ENCODE data around the gene MAGI2.

The MAGI2 gene

GRCh38 chr7:78792006-78792405 lies 661.5 kb downstream of the MAGI2 start:
- DNase-seq (ENCODE audit: low read depth, low spot score) = no peak

- DNase-seq (ENCODE audit: low read depth, low spot score) = no peak
Measured at GRCh38 chr7:78788464-78788863, 665.0 kb downstream of the MAGI2 start.

GRCh38 chr7:78787854-78788253 lies 665.6 kb downstream of the MAGI2 start:
- DNase-seq (ENCODE audit: low read depth, low spot score) = no peak

GRCh38 chr7:78786055-78786454 lies 667.4 kb downstream of the MAGI2 start:
- DNase-seq (ENCODE audit: low read depth, low spot score) = no peak

GRCh38 chr7:78783179-78783962 lies 670.1 kb downstream of the MAGI2 start:
- DNase-seq (ENCODE audit: low read depth, low spot score) = no peak

GRCh38 chr7:78780560-78780959 lies 672.9 kb downstream of the MAGI2 start:
- no peak for DNase-seq (ENCODE audit: low read depth, low spot score)

GRCh38 chr7:78779788-78780187 lies 673.7 kb downstream of the MAGI2 start:
- no peak for DNase-seq (ENCODE audit: low read depth, low spot score)

- no peak for DNase-seq (ENCODE audit: low read depth, low spot score)
Measured at GRCh38 chr7:78777829-78778228, 675.6 kb downstream of the MAGI2 start.

GRCh38 chr7:78770422-78771410 lies 682.8 kb downstream of the MAGI2 start:
- no peak for DNase-seq (ENCODE audit: low read depth, low spot score)

- no peak for DNase-seq (ENCODE audit: low read depth, low spot score)
Measured at GRCh38 chr7:78769481-78770101, 683.9 kb downstream of the MAGI2 start.

- no peak for DNase-seq (ENCODE audit: low read depth, low spot score)
Measured at GRCh38 chr7:78768859-78769258, 684.6 kb downstream of the MAGI2 start.

- DNase-seq (ENCODE audit: low read depth, low spot score) = no peak
Measured at GRCh38 chr7:78765943-78766729, 687.3 kb downstream of the MAGI2 start.

- no peak for DNase-seq (ENCODE audit: low read depth, low spot score)
Measured at GRCh38 chr7:78764571-78764970, 688.9 kb downstream of the MAGI2 start.

- no peak for DNase-seq (ENCODE audit: low read depth, low spot score)
Measured at GRCh38 chr7:78762625-78763024, 690.8 kb downstream of the MAGI2 start.

GRCh38 chr7:78760620-78761355 lies 692.7 kb downstream of the MAGI2 start:
- no peak for DNase-seq (ENCODE audit: low read depth, low spot score)

- DNase-seq (ENCODE audit: low read depth, low spot score) = no peak
Measured at GRCh38 chr7:78752554-78752953, 700.9 kb downstream of the MAGI2 start.

- DNase-seq (ENCODE audit: low read depth, low spot score) = no peak
Measured at GRCh38 chr7:78751253-78751652, 702.2 kb downstream of the MAGI2 start.

GRCh38 chr7:78749052-78749746 lies 704.3 kb downstream of the MAGI2 start:
- DNase-seq (ENCODE audit: low read depth, low spot score) = no peak

GRCh38 chr7:78747592-78747991 lies 705.9 kb downstream of the MAGI2 start:
- no peak for DNase-seq (ENCODE audit: low read depth, low spot score)

GRCh38 chr7:78746301-78746700 lies 707.2 kb downstream of the MAGI2 start:
- DNase-seq (ENCODE audit: low read depth, low spot score) = no peak
